ENCODE data around the gene GNG12.

GNG12 gene

DNA sequence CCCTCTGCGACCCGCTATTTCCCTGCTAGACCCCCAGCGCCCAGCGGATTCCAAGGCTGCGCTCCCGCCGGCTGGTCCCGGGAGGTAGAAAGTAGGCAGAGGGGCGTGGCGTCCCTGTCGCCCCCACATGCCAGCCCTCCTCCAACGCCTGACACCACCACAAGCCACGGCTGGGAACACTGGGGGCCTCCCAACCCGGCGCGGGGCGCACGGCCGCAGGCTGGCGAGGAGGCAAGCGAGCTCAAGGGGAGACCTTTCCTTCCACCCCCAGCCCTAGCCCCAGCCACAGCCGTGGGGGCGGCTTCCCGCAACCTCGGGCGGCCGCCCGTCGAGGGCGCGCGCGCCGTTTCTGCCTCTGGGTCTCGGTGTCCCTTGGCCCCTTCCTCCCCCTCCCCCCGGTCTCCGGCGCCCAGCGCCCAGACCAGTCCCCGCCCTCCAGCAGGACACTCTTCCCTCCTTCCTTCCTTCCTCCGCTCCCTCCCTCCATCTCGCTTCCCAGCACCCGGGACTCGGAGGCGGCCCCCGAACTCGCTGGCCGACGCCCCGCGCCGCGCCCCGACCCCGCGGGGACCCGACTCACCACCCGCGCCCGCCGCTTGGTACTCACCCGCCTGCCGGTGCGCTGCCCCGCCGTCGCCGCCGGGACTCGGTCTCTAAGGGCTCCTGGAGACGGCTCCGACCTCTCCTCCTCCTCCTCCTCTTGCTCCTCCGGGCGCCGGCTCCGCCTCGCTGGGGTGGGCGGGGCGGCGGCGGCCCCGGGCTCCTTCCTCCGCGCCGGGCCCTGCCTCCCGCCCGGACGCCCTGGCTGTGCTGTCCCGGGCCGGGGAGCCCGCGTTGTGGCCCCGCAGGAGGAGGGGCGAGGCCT, at the start of gene GNG12:
Gene GNG12, minus strand, starts transcription at position 731 of the 865 bp plus-strand sequence. CDS start 125,781 bp downstream, outside the sequence.
- peak in 2 of 3 experiments; percentile 33 to 51 for DNase-seq

DNA sequence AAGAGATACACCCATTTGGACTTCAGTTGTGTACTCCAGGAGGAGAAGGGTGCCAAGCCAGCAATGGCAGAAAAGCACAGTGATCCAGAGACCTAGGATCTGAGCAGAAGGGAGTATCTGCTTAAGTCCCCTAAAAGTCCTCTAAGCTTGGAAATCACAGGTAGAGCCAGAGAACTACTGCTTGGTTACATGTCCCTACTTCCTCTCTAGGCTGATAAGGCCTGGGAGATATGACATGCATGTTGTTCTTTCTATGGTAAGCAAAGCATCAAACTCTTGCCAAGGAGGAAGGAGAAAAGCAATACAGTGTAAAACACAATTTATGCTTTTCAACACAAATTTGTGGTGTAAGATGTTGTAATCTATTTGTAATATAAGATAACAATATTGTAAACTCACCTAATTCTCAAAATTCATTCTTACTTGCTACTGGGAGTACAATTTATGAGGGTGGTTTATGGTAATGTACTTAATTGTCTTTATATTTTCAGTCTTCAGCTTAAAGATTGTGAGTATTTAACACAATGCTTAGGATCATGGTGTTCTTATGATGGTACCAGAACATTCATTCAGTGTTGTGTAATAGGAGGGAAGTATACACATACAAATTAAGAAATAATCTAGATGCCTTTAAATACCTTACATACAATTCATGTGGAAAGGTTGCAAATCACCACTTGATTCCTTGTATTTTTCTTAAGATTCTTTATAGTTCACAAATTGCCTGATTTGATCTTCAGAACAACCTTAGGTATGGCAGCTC, 49.1 kb upstream of the GNG12 start:
- no peak for DNase-seq

DNA sequence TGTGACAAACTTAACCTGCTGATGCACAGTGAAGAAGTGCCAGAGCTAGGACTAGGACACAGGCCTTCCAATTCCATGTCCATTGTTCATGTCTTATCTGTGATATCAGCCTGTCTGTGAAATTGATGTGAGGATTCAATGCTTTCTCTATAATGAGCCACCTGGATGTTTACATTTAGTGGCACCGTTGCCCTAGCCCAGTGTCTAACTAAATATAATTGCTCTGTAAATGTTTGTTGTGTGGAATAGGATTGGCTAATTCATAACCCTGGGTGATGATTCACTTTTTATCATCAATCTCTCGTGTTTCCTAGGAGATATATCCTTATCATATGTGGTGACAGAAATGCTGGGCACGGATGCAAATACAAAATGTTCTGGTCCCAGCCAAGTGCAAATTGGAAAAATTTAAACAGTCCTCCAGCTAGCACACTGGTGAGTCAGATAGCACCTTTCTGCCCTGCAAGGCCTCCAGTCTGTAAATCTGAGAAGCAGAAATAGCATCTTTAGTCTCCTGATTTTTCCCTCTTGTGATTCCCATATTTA, 46.9 kb upstream of the GNG12 start:
- peak; percentile 63 to 98 (median 80) for DNase-seq

DNA sequence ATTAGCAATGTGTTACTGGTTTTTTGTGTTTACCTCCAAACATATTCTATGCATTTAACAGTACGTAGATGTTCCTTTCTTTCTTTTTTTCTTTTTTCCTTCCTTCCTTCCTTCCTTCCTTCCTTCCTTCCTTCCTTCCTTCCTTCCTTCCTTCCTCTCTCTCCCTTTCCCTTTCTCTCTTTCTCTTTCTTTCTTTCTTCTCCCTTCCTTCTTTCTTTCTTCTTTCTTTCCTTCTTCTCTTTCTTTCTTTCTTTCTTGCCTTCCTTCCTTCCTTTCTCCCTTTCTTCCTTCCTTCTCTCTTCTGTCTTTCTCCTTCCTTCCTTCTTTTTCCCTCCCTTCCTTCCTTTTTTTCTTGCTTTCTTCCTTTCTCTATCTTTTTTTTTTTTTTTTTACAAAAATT, 46.2 kb upstream of the GNG12 start:
- DNase-seq = no peak

DNA sequence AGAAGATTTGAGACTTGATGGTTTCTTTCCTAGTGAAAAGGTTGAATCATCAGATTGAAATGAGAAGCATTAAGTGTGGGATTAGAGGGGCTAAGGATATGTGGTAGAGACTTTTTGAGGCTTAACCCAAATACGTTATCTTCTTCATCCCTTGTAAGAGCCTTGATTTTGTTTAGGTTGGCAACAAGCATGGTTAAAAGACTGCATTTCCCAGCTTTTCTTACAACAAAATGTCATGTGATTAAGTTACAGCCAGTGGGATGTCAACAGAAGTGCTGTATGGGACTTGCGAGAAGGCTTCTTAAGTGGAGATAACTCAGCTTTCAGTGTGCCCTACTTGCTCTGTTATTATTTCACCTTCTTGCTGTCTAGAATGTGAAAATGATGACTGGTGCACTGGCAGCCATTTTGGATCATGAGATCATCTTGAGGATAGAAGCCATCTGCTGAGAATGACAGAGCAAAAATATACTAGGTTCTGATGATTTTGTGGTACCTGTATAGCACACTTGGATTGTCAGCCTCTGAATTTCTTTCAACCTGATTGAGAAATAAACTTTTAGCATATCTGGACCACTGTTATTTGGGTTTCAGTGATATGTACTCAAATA, 41.3 kb upstream of the GNG12 start:
- DNase-seq = no peak

DNA sequence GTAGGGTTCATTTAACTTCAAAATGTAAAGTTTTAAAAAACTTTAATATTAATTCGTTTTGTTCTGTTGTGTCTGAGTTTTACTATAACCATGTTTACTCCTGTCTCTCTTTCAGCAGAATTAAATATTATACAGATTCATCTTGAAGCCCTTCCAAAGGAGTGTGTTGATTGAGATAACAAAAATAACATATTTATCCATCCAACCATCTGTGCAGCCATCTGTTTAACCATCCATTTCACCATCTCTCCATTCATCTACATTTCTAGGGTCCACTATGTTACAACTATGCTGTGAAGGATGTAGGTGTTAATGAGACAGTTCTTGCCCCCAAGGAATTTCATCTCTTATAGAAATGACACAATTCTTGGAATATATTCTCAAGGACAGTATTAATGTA, 36.0 kb upstream of the GNG12 start:
- no peak for DNase-seq

DNA sequence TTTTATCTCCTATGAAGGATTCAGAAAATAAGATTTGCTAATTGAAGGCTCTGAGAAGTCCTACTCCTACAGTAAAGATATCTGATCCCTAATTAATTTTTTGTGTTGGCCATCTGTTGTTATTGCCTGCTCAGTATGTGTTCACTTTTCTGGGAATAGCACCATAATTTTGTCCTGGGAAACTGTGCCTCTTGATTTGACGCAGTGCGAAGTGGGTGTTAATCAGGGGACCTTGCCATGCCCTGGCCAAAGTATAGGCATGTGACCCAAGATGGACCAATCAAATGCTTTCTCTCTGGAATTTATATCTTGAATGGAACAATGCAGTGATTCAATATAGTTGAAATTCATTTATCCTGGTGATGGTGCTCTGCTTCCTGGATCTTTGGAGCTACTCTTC, 30.4 kb upstream of the GNG12 start:
- DNase-seq = no peak

DNA sequence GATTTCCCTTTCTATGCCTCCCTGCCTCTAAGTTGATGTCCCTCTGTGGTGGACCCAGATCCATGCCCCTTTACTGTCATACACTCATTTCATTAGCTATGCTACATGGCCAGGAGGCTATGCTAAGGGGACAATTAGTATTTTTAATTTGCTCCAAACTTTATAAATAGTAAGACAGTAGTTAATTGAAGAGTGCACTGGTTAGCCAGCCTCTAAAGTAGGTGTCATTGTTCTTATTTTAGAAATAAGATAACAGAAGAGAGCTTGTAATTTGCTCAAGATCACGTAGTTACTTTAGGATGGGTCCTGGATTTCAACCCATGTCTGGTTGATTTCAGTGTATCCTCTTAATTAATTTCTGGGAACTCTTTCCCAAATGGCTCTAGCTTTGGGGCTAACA, 29.4 kb upstream of the GNG12 start:
- DNase-seq = no peak

DNA sequence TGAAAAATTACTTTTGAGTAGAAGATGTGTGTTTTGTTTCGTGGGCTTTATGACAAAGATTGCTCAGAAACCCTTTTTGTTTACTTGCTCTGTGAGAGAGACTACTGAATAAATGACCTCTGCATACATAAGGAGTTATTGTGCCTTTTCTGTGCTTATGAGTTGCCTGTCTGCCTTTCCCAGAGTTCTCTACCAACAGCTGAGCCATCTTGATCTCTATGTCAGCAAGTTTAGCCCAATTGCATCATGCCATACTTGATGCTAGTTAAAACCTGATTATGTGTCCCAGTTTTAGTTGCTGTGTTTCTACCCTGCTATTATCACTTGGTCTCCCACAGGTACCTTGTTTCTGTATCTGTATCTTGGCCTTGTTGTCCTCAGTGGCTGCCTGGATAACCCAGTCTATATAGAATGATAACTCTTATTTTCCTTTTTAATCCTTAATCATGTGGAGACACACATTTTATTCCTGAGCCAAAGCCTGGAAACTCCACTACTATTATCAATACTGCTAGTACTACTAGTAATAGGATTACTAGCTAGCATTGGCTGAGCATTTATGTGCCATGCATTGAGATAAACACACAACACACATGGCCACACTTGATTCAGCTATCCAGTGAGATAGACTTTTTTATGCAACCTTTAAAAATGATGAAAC, 28.7 kb upstream of the GNG12 start:
- no peak for DNase-seq

DNA sequence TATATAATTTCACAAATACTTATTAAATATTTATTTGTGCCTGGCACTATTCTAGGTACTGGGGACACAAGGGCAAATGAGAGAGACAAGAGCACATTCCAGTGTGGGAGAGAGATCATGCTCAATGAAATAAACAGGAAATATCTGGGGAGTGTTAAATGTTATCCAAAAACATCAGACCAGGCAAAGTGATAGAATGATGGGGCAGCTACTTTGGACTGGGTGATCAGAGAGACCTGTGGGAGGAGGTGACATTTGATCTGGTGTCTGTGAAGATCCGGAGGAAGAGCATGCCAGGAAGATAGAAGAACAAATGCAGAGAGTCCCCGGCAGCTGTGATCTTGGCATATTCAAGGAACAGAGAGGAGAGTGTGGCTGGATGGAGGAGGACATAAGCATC, 27.5 kb upstream of the GNG12 start:
- DNase-seq = no peak

DNA sequence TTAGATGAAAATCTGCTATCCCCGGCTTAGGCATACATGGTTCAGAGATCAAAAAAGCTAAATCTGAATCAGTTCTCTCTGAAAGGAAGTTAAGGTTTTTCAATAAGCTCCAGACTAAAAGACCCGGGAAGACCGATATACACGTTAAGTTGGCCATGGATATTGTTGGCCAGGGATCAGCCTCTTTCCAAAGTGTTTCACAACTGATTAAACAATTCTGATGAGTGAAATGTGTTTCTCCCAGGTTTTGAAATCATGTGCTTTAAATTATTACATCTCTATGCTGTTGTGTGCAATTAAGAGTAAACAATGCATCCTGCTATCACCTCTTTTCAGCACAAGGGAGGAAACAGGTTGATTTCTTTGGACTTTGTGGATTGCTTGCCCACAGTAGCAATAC, 23.7 kb upstream of the GNG12 start:
- no peak for DNase-seq

DNA sequence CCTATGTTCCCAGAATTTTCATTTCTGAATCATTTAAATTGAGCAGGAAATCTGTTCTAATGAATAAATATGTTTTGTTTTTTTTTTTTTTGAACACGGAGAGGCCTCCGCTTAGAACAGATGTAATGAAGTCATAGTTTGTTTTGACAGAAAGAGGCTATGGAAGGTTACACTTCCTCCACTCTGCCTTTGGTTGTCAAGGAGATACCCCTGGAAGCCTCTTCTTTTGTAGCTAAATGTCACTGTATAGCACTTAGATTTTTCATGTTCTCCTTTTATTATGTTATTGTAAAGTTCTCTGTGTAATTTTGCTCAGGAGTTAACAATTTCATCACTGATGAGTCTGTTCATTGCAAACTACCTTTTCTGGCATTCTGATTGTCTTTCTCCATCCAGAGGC, 22.7 kb upstream of the GNG12 start:
- peak in 2 of 3 experiments; percentile 14 to 62 for DNase-seq

DNA sequence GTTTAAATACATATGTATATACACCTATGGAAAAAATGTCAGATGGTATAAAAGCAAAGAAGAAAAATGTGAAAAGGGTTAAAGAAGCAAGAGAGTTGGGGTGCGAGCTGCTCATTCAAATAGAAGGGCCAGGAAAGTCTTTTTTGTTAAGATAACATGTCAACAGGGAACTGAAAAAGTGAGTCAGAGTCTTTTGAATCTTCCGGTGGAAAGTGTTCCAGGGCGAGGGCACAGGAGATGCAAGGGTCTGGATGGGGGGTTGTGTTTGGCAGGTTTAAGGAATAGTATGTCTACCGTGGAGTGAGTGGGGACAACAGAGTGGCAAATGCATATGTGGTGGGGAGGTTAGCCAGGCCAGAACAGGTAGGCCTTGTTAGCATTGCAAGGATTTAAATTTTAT, 22.2 kb upstream of the GNG12 start:
- no peak for DNase-seq

DNA sequence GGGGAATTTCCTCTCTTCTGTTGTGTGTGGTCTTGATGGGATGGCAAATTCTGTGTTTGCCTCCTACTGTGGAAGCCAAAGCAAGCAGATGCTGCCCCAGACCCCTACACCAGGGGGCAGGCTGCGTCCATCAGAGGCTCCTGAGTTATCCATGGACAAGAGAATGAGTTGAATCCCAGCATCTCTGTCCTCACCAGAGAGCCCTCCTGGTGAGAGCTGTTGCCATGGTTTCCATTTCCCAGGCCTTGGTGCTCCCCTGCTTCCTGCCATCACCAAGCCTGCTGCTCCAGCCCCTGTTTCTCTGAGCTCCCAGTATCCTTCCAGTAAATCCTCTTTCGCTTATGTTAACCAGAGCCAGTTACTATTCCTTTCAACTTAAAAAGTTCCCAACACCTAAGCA, 20.4 kb upstream of the GNG12 start:
- DNase-seq = peak; percentile 85 to 97 (median 89)

DNA sequence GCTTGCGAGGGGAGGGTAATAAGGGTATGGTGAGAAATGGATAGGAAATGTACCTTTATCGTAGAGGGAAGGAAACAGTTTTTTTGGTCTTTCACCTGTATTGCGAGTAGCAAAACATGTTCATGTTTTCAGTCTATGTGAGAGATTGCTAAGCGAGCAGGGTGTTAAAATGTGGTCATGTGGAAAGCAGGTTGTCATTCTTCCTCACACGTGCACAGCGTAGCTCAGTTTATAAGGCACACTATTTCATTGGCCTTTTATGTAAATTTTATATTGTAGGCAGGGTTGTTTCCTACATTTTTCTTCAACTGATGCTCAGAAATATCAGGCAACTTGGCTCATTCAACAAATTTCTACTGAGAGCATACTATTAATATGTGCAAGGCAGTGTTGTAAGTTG, 18.5 kb upstream of the GNG12 start:
- DNase-seq = no peak

DNA sequence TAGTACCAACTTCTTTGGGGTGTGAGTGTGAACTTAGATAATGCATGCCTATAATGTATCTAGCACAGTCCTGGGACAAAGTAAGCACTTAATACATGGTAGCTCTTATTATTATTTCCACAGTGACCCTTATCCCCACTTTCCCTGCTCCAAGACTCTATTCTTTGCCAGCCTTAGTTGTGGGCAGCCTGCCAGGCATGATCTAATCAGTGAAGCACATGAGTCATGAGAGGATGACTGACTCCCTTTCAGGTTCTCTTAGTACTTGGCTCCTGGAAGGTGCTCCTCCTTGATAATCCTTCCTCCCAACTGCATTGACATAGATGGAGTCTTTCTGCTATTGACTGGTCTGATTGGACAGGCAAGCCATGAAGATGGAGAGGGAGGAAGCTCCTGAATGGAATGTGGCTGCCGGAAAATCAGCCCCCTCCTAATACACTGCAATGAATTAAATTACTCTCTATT, 17.4 kb upstream of the GNG12 start:
- DNase-seq = peak in 2 of 3 experiments; percentile 12 to 48

DNA sequence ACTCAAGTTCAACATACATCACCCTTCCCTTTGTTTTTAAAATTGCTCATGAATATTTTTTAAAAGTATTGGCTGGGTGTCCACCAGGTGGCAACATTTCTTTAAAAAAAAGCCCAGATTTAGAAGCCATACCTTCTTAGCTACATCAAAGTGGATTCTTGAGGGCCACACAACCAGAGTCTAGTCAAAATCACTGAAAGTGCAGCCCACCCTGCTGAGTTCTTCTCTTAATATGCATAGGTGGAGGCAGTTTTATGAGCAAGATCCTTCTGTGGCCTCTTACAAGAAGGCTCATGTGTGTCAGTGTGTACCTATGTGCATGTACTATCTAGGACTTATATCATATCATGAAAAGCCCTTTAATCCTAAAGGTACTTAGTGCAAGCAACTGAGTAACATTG, 16.9 kb upstream of the GNG12 start:
- DNase-seq = peak; percentile 56 to 78 (median 58)

DNA sequence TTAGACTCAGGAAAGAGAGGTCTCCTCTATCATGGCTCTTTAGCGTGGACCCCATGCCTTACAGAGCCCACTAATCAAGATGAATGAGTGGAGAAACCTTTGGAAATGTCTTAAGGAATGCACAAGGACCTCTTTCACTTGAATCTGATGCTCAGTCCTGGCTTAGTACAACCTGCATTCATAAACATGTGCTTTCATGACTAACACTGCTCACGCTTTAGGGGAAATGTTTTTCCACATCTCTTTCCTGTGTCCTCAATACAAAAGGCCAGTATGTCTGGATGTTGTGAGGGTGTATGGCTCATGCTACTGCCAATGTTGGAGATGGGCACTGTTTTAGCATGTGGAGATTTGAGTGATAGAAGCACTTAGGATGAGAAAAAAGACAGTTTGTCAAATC, 14.2 kb upstream of the GNG12 start:
- DNase-seq = no peak

DNA sequence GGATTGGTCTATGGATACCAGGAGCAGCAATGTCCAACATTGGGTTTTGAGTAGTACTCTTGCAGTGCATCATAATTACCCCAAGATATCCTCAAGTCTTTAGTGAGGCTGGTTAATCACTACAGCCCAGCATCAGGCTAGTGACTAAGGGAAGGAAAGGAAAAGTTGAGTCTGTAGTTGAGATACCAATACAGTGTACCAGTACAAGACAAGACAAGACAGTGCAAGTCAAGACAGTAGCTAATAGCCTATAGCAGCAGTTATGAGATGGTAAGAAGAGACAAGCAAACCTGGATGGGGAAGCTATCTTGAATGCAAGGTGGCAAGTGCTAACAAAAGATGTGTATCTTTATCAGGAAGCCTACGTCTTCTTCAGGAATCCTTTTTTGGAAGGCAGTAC, 13.3 kb upstream of the GNG12 start:
- no peak for DNase-seq

DNA sequence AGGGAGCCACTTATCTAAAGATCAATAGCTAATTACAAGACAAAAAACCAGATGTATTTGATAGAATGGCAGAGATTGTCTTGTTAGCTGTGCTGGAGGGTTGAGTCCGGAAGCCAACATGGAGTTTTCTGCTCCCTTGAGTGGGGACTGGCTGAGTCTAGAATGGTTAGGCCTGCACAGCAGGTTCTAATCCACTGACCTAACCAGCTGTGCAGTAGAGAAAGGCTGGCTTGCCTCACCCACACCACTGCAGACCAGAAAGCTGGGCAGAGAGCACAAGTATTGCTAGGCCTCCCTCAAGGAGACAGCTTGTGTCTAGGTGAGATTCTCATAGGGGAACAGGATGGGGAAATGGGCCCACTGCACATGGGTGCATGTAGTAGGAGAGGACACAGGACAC, 11.7 kb upstream of the GNG12 start:
- DNase-seq = no peak

DNA sequence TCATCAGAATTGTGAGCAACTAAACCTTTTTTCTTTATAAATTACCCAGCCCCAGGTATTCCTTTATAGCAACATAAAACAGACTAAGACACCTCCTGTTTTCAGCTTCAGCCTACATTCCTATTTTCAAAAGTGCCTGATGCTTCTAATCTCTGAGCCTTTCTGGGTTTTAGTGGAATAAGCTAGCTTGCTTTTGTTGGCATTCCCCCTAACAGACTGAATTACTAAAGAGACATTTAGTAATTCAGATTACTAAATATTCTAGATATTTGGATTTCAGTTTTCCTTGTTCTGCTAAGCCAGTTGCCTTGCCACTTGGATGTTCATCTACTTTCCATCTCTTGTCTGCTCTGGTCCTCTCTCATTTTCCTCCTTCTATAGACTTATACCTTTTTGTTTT, 10.5 kb upstream of the GNG12 start:
- DNase-seq = no peak

DNA sequence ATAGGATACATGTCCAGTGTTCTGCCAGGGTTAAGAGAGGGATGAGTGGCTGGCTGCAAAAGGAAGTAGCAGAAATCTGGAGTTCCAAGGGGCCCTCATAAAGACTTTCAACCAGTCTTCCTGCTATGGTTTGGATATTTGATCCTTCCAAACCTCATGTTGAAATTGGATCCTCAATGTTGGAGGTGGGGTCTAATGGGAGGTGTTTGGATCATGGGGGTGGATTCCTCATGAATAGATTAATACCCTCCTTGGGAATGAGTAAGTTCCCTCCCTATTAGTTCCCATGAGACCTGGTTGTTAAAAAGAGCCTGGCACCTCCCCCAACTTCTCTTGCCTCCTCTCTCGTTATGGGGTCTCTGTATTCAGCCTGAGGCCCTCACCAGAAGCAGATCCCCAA, 10.1 kb upstream of the GNG12 start:
- no peak for DNase-seq

DNA sequence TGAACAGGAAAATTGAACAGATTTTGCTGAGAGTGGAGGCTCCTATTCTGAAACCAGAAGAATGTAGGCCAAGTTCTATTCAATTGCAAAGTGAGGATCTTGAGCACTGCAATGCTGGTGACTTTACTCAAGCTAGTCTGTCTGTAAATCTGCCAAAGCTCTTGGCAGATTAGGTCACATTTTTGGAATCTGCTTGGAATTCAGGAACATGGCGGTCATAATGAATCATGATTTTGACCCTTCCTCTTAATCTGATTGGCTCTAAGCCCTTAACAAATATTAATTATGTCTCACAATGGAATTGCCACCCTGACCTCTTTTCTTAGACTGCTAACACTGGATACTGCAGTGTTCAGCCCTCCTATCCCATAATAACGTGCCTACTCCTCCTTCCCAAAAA, 7.2 kb upstream of the GNG12 start:
- DNase-seq = no peak
